HUES6 (cell line): ENCODE measurements around the gene STIM2.
"Not testable (repeated sequence)": the region's sequence is repeated elsewhere in the genome, so short reads cannot be mapped to it uniquely, and the experiment has no call there.

ENCODE experiments used
- H3K27ac ChIP-seq: 2 replicates; pipeline ENCODE4 v1.7.0; 2013; ENCODE audit warnings: low read depth, mild to moderate bottlenecking, low read length, inconsistent platforms
- H3K27me3 ChIP-seq: 2 replicates; pipeline ENCODE4 v1.6.1; 2013; ENCODE audit warnings: low read length; ENCODE audit not compliant: control insufficient read depth, insufficient read depth
- H3K36me3 ChIP-seq: 2 replicates; pipeline ENCODE4 v1.6.1; 2013; ENCODE audit warnings: low read length; ENCODE audit not compliant: control insufficient read depth, insufficient read depth
- H3K4me1 ChIP-seq: 2 replicates; pipeline ENCODE4 v1.6.1; 2013; ENCODE audit warnings: low read length; ENCODE audit not compliant: control insufficient read depth, insufficient read depth
- H3K4me3 ChIP-seq: 2 replicates; pipeline ENCODE4 v1.5.1; 2013; ENCODE audit warnings: low read depth, low read length
- H3K9ac ChIP-seq: one replicate; pipeline ENCODE4 v1.6.1; 2013; ENCODE audit warnings: mild to moderate bottlenecking, low read length
- H3K9me3 ChIP-seq: 2 replicates; pipeline ENCODE4 v1.6.1; 2013; ENCODE audit warnings: low read depth, low read length; ENCODE audit not compliant: control insufficient read depth, insufficient read depth

Gene STIM2

DNA sequence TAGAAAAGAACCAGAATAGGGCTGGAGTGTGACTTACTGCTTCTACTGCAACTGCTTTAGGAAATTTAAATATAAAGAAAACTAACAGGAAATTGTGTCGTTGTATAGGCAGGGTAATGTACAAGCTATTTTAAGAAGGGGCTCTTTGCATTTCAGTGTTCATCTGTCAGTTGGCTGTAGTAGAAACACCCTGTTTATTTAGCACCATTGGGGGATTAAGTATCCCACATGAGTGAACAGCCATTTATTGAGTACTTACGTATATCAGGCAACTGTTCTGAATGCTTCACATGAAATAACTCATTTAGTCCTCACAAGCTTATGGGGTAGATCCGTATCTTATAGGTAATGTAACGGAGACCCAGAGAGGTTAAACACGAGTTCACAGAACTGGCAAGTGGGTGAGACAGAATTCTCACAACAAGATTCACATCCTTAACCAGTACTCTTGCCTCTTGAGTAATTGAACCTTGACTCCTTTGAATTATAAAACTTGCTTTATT lies 23.9 kb downstream of the STIM2 start:
- Histone ChIP-seq H3K36me3 (no peaks in the 10 kb centered on the region), H3K4me3 (no peak overlapping the region), H3K4me1 (no peaks in the 10 kb centered on the region), H3K27me3 (no peaks in the 10 kb centered on the region), H3K9ac (no peak overlapping the region), H3K9me3 (no peaks in the 10 kb centered on the region), H3K27ac (no peak overlapping the region)

DNA sequence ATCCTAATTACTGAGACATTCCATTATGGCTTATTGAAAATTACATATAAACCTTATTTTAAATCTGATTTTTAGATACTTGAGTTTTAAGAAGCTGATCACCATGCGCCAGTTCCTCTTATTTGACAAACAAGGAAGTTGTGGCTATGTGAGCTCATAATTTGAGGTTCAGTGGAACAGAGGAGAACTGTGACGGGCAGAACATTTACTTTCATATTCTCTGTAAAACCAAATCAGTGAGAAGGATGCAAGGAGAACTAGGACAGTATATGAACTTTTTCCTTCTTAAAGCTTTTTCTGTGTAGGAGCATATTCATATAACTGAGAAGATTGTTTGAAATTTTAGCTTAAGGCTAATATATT lies 25.3 kb downstream of the STIM2 start:
- no peak overlapping the region for H3K4me3 ChIP-seq
- no peak overlapping the region for H3K9ac ChIP-seq
- H3K9me3 ChIP-seq: no peaks in the 10 kb centered on the region
- no peaks in the 10 kb centered on the region for H3K4me1 ChIP-seq
- H3K27me3 ChIP-seq: no peaks in the 10 kb centered on the region
- no peaks in the 10 kb centered on the region for H3K36me3 ChIP-seq
- no peak overlapping the region for H3K27ac ChIP-seq

DNA sequence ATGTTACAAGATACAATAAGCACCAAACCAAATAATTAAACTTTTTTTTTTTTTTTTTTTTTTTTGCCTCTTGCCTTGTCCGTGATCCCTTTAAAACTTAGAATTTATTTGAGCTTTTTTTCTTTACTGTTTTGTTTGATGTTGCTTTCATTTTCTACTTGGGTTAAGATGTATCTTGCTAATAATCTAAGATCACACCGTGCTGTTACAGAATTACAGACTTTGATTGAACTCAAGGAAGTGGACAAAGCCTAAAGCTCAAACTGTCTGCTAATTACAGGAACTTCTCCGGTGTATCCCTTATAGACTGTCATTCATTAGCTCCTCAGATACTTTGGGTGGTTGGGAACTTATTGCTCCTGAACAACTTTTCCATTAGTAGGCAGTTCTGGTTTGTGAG lies 26.5 kb downstream of the STIM2 start:
- Histone ChIP-seq H3K9ac (no peak overlapping the region), H3K4me1 (no peaks in the 10 kb centered on the region), H3K27ac (no peak overlapping the region)

DNA sequence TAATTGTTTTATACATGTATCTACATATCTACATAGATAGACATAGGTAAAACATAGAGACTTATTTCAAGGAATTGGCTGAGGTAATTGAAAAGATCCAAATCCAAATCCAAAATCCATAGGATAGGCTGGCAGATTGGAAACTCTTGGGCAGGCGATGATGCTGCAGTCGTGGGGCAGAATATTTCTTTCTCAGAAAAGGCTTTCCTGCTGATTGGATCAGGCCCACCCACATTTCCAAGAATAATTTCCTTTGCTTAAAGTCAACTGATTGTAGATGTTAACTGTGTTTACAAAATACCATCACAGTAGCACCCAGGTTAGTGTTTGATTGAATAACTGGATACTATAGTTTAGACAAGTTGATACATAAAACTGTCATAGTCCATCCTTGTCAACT lies 27.2 kb downstream of the STIM2 start:
- Histone ChIP-seq H3K27ac (no peak overlapping the region), H3K27me3 (no peaks in the 10 kb centered on the region), H3K36me3 (no peaks in the 10 kb centered on the region), H3K9ac (no peak overlapping the region), H3K4me1 (no peaks in the 10 kb centered on the region), H3K9me3 (peaks cover 9% of the 10 kb centered on the region; the same call in 1 of the 2 replicates), H3K4me3 (no peak overlapping the region)

More for the DNA sequence above, 26.5 kb downstream of the STIM2 start:
- H3K9me3 ChIP-seq: peaks cover 9% of the 10 kb centered on the region; the same call in 1 of the 2 replicates
- H3K27me3 ChIP-seq: no peaks in the 10 kb centered on the region
- H3K4me3 ChIP-seq: no peak overlapping the region
- H3K36me3 ChIP-seq: no peaks in the 10 kb centered on the region

DNA sequence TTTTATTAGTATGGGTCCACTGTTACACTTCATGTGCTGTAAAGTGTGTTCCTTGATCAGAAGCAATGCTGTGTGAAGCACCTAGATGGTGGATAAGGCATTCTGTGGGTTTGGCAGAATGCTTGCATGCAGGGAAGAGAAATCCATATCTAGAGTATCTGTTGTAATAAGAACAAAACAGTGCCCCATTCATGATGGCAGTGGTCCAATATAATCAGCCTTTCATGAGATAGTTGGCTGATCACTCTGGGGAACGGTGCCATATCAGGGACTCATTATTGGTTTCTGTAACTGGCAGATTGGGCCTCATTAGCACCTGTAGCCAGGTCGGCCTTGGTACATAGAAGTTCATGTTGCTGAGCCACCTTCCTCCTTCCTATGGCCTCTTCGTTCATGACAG lies 28.7 kb downstream of the STIM2 start:
- no peaks in the 10 kb centered on the region for H3K27me3 ChIP-seq
- H3K27ac ChIP-seq: no peak overlapping the region
- H3K9ac ChIP-seq: no peak overlapping the region
- H3K4me3 ChIP-seq: no peak overlapping the region
- no peaks in the 10 kb centered on the region for H3K36me3 ChIP-seq
- peaks cover 9% of the 10 kb centered on the region; the same call in 1 of the 2 replicates for H3K9me3 ChIP-seq
- H3K4me1 ChIP-seq: no peaks in the 10 kb centered on the region

DNA sequence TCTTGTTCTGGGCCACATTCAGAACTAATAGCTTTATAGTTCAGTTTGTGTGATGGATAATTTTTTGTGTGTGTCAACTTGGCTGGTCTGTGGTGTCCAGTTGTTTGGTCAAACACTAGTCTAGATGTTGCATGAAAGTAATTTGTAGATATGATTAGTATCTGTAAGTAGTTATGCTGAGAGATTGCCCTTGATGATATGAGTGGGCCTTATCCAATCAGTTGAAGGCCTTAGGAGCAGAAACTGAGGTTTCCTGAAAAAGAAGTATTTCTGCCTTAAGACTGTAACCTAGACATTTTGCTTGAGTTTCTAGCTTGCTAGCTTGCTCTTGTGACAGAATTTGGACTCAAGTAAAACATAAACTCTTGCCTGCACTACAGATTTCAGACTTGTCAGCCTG lies 30.4 kb downstream of the STIM2 start:
- Histone ChIP-seq H3K4me1 (no peaks in the 10 kb centered on the region), H3K4me3 (no peak overlapping the region), H3K27me3 (no peaks in the 10 kb centered on the region), H3K9ac (no peak overlapping the region), H3K9me3 (peaks cover 9% of the 10 kb centered on the region; the same call in 1 of the 2 replicates), H3K36me3 (no peaks in the 10 kb centered on the region), H3K27ac (no peak overlapping the region)

DNA sequence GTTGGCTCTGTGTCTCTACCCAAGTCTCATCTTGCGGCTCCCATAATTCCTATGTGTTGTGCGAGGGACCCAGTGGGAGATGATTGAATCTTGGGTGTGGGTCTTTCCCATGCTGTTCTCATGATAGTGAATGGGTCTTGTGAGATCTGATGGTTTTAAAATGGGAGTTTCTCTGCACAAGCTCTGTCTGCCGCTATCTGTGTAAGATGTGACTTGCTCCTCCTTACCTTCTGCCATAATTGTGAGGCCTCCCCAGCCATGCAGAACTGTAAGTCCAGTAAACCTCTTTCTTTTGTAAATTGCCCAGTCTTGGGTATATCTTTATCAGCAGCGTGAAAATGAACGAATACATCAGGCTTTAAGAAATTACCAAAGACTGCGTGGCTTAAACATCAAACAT lies 31.2 kb downstream of the STIM2 start:
- no peaks in the 10 kb centered on the region for H3K27me3 ChIP-seq
- no peak overlapping the region for H3K27ac ChIP-seq
- H3K9me3 ChIP-seq: peaks cover 9% of the 10 kb centered on the region; the same call in 1 of the 2 replicates
- H3K4me1 ChIP-seq: no peaks in the 10 kb centered on the region
- H3K4me3 ChIP-seq: no peak overlapping the region
- no peaks in the 10 kb centered on the region for H3K36me3 ChIP-seq
- H3K9ac ChIP-seq: no peak overlapping the region

DNA sequence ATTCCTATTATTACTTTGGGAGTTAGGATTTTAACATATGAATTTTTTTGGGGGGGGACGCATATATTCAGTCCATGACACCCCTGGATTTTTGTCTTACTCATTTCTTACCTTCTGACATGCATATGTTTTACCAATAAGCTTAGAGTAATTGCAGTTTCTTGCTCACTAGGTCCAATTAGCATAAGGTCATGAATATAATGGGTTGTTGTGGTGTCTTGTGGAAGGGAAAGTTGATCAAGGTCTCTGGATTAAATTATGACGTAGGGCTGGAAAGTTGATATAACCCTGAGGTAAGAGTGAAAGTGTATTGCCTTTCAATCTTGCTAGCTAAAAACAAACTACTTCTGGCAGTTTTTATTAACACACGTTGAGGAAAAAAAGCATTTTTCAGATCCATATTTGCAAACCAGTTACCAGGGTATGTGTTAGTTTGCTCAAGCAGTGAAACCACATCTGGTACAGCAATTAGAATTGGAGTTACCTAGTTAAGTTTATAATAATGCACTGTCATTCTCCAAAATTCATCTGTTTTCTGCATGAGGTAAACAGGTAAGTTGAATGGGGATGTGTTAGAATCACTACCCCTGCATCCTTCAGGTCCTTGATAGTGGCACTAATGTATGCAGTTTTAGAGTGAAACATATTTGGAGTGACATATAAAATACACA lies 32.0 kb downstream of the STIM2 start:
- Histone ChIP-seq H3K27me3 (no peaks in the 10 kb centered on the region), H3K9ac (no peak overlapping the region), H3K36me3 (no peaks in the 10 kb centered on the region), H3K9me3 (peaks cover 9% of the 10 kb centered on the region; the same call in 1 of the 2 replicates), H3K4me1 (no peaks in the 10 kb centered on the region), H3K4me3 (no peak overlapping the region), H3K27ac (no peak overlapping the region)

DNA sequence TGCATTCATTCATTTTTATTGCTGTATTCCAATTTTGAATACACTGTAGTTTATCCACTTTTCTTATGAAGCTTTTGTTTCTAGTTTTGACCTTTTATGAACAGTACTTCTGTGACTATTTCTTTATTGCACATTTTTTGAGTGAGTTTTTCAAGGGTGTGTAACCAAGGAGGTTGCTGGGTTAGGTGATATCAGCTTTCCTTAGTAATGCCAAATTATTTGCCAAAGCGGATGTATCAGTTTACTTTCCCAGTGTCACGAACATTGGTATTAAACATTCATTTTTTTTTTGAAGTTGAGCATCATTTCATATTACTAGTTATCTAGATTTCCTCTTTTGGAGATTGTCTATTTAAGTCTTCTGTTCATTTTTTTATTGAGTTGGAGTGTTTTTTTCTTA lies 32.9 kb downstream of the STIM2 start:
- no peaks in the 10 kb centered on the region for H3K27me3 ChIP-seq
- no peak overlapping the region for H3K9ac ChIP-seq
- no peak overlapping the region for H3K27ac ChIP-seq
- no peak overlapping the region for H3K4me3 ChIP-seq
- no peaks in the 10 kb centered on the region for H3K4me1 ChIP-seq
- H3K36me3 ChIP-seq: no peaks in the 10 kb centered on the region
- peaks cover 9% of the 10 kb centered on the region; the same call in 1 of the 2 replicates for H3K9me3 ChIP-seq

DNA sequence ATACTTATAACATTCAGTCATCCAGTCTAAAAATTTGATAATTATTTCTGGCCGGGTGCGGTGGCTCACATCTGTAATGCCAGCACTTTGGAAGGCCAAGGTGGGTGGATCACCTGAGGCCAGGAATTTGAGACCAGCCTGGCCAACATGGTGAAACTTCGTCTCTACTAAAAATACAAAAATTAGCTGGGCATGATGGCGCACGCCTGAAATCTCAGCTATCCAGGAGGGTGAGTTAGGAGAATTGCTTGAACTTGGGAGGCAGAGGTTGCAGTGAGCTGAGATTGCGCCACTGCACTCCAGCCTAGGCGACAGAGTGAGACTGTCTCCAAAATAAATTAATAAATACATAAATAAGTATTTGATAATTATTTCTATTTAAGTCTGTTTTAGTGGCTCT lies 34.2 kb downstream of the STIM2 start:
- H3K4me1 ChIP-seq, H3K4me3 ChIP-seq, H3K27ac ChIP-seq, H3K9ac ChIP-seq, H3K27me3 ChIP-seq, H3K36me3 ChIP-seq, H3K9me3 ChIP-seq: not testable (repeated sequence)

DNA sequence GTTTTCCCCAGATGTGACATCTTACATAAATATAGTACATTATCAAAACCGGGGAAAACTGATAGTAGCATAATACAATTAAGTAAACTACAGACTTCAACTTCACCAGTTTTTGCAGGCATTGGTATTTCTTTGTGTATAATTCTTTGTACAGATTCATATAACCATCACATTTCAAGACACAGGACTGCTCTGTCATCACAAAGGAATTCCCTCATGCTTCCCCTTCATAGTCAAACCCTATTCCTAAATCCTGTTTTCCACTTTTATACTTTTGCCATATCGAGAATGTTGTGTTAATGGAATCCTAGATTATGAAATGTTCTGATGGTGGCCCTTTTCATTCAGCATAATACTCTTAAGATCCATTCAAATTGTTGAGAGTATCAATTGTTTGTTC lies 36.0 kb downstream of the STIM2 start:
- Histone ChIP-seq H3K4me1 (peaks cover 7% of the 10 kb centered on the region), H3K9ac (no peak overlapping the region), H3K9me3 (peaks cover 3% of the 10 kb centered on the region; the same call in 1 of the 2 replicates), H3K27ac (no peak overlapping the region), H3K36me3 (no peaks in the 10 kb centered on the region), H3K27me3 (no peaks in the 10 kb centered on the region), H3K4me3 (no peak overlapping the region)
